Erythroblast (primary cell): ENCODE data around the gene MTNR1A.

ENCODE experiments used
- DNase-seq, 2 experiments: peaks; one replicate each; lab custom pipeline; 2025; lab: John Stamatoyannopoulos, UW
- GATA1 ChIP-seq: IDR thresholded peaks from 2 replicates; pipeline ENCODE4 v1.6.1; 2011; ENCODE audit warnings: low read depth, mild to moderate bottlenecking, control low read depth, low read length, moderate library complexity
- POLR2A ChIP-seq: IDR thresholded peaks from 2 replicates; pipeline ENCODE4 v1.6.1; 2011; ENCODE audit warnings: mild to moderate bottlenecking, low read length

Gene MTNR1A

DNA sequence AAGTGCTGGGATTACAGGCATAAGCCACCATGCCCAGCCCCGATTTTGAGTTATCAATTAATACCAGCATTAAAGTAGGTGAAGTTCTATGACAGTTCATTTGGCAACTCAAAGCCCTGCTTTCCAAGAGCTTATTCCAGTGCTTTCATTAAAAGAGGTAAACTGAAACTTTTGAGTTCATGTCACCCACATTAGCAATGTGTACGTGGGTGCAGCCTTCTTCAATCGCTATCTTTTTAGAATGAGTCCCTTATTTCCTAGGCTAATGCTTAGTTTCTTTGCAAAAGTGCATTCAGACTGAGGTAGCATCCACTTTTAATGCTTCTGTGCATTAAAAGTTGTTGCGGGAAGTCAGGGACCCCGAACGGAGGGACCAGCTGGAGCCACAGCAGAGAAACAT, 26.1 kb upstream of the MTNR1A start:
- no peak for DNase-seq
- TF ChIP-seq POLR2A: no peak
- TF ChIP-seq GATA1: no peak

DNA sequence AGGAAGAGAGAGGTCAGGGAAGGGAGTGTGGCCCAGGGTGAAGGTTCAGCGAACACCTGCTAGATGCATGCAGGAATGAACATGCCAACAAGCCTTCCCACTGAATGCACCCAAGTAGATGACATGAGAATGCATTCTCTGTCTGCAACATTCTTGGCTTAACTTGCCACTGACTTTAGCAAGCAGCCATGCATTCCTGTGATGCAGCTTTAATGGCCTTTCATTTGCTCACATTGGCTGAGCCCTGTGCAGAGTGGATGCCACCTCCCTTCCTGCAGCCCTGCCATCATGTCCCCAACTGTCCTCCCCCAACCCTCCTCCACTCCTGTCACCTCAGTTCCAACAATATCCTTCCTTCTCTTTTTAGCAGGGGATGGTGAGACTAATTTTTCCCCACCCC, 25.3 kb upstream of the MTNR1A start:
- TF ChIP-seq GATA1: no peak
- no peak for TF ChIP-seq POLR2A
- DNase-seq: no peak

DNA sequence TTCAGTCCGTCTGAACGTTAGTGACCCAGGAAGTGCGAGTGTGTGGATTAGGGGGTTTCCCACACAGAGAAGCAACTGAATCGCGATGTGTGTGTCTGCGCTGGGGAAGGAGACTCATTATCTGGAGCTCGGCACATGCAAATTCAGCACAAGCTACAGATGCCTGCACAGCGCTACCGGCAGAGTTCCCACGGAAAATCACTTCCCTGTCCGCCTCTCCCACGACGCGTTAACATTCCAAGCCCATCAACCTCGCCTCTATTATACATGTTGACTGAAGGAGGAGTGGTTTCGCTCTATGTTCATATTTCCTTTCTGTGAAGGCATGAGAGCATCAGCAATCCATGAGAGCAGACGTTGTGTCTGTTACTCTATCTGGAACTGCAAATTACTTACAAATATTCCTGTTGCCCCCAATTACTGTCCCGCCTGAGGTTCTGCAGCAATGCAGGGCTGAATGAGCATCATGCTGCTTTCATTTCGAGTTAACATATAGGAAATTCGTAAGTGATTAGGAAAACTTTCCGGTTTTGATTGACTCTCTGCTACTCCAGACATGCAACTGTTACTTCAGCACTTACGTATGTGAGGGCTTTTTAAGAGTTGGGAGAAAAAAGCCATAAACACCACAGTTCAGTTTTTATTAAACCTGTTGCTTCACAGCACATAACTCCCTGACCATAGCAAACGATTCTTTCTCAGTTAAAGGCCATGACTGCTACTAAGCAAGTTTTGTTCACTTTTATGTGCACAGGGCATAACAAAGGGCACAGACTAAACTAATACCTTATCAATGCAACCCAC, 15.0 kb upstream of the MTNR1A start:
- DNase-seq: no peak
- TF ChIP-seq POLR2A (no peak), GATA1 (no peak)

DNA sequence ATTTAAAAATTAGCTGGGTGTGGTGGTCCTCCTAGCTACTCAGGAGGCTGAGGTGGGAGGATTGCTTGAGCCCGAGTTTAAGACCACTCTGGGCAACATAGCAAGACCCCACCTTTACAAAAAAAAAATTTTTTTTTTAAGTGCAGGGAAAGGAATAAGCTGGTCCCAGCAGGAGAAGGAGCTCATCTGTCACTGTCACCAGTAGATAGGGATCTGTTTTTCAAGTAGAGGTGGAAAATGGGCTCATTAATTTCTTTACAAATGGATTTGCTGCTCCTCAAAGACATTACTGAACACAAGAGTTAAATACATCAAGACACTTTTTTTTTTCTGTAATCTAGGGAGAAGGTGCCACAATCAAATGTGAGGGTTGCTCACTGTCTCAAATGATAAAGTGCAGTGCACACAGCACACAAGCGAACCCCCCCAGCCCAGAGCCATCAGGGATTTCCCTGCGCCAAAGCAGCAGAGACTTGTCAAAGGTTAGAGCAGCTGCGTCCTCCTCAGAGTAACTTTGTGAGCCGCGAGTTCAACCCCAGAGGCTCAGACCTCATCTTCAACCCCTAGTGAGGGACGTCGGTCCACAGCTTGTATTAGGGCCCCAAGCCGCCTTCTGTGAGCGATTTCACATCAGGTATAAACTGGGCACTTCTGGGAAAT, 14.3 kb upstream of the MTNR1A start:
- TF ChIP-seq GATA1: no peak
- no peak for TF ChIP-seq POLR2A
- no peak for DNase-seq

DNA sequence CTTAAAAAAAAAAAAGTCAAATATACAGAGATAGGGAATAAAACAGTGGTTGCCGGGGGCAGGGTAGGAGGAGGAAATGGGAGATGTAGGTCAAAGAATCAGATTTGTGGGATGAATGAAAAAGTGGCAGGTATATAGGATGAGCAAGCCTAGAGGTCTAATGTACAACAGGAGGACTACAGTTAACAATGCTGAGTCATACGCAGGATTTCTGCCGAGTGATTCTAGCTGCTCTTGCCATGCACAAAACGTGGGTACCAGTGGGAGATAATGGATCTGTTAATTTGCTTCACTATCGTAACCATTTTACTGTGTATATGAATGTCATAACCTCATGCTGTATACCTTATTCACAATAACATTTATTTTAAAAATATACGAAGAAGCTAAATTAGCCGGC, 10.7 kb upstream of the MTNR1A start:
- DNase-seq: no peak
- TF ChIP-seq GATA1 (no peak), POLR2A (no peak)

DNA sequence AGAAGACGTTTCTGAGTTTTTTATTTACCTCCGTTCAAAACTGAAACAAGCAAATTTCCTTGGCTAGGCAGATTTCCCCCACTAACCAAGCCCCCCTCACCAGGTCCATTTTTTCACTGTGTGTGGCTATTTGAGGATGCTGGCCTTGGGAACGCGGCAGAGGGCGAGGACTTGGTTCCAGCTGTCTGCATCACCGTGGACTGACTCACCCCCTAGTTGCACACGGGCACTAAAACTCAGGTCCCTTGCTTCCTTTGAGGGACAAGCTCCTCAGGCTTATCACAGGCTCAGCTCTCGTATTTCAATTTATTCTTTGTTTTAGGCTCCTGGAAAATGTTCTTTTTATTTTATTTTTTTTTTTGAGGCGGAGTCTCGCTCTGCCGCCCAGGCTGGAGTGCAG, 8.4 kb upstream of the MTNR1A start:
- TF ChIP-seq POLR2A: no peak
- TF ChIP-seq GATA1: no peak
- no peak for DNase-seq

DNA sequence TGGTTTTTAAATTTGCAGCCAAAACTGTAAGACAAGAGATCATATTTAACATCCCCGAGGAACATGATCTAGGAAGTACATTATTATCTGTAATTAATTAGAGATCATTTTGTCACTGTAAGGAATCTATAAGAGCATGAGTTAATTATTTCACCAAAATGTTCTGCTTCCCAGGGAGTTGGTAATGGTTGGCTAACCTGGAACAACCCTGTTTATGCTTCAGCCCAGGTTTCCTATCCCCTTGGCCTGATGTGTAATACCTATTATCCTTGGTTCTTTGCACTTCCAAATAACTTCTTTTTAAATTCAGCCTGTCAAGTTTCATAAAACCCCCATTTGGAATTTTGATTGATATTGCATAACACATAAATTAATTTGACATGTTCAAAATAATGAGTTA, 6.4 kb upstream of the MTNR1A start:
- no peak for TF ChIP-seq POLR2A
- no peak for TF ChIP-seq GATA1
- no peak for DNase-seq

DNA sequence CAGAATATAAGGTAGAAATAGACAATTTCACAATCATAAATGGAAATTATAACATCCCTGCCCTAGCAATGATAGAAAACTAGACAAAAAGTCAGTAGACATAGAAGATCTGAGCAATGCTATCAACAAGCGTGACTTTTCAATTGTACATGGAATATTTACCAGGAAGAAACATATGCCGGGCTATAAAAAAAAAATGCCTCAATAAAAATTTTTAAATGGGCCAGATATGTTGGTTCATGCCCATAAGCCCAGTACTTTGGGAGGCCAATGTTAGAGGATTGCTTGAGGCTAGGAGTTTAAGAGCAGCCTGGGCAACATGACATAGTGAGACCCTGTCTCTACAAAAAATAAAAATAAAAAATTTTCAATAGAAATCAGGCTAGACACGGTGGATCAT, 5.3 kb upstream of the MTNR1A start:
- no peak for DNase-seq
- TF ChIP-seq GATA1 (no peak), POLR2A (no peak)

DNA sequence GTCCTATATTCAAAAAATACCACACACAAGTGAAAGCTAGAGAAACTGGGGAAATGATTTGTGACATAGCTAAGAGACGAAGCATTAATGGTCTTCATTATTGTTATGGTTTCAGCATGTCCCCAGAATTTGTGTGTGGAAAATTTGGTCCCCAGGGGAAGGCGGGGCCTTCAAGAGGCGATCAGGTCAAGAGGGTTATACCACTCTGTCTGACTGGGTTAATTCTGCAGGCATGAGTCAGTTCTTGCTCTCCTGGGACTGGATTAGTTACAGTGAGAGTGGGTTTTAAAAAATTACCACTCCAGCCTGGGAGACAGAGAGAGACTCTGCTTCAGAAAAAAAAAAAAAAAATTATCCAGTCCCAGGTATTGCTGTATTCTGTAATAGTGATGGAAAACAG, 2.1 kb upstream of the MTNR1A start:
- no peak for TF ChIP-seq POLR2A
- TF ChIP-seq GATA1: no peak
- DNase-seq: no peak

DNA sequence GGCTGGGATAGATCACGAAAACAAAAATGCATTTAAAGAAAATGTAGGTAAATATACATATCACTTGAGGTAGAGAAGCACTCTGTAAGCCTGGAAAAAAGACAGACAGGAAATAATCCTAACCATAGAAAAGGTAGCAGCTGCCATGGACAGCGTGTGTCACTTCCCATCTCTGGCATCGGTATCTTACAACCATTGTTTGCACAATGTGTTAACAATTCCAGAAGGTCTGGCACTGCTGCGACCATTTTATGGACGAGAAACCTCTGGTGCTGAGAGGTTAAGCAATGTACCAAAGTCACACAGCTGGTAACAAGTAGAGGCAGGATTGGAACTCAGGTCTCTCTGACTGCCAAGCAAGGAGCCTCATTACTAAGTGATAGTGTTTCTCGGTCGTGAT, 1.7 kb upstream of the MTNR1A start:
- no peak for DNase-seq
- TF ChIP-seq POLR2A (no peak), GATA1 (no peak)

DNA sequence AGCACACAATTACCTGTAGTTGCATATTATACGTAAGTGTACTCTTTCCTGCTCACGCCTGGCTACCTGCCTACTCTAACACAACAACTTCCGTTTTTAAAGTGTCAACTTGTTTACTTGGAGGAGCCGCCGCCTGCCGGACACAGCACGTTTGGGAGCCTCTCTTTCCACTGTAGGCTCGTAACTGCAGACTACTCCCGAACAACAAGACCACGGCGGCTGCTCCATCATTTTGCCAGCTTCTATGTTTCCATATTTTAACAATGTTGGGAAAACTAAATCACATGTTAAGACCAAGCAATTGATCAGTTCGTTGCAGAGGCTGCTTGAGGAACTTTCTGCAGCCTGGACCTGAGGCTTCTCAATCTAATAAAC, 841 bp downstream of the MTNR1A start:
- TF ChIP-seq GATA1: no peak
- TF ChIP-seq POLR2A: no peak
- DNase-seq: no peak

DNA sequence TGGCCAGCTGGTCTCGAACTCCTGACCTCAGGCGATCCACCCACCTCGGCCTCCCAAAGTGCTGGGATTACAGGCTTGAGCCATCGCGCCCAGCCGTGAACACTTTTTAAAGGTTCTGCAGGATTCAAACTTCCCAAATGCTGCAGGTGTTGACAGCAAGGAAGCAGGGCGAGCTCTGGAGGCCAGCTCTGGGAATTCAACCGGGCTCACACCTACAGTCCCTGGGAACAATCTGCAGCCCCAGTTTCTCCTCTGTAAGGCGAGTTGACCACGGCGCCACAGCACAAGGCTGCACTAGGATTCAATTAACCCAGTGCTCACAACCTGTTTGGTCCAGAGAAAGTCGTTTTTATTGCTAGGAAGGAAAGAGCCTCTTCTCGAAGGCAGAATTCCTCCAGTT, 1.6 kb downstream of the MTNR1A start:
- DNase-seq: no peak
- TF ChIP-seq GATA1: no peak

DNA sequence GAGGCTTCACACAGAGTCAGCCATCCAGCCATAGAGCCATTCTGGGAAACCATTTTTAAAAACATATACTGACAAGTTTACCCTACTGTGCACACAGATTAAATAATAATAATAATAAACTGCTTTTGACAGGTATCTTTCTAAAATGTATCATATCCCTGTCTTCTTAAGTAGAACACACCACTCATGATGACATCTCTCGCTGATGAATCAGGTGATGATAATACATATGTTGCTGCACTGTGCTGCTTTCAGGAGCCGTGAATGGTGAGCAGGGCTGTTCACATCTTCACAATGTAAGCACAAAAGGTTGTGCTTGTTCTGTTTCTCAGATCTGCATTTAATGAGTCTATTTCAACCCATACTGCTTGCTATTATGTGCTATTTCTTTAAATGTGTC, 3.5 kb downstream of the MTNR1A start:
- DNase-seq: no peak
- TF ChIP-seq POLR2A: no peak
- TF ChIP-seq GATA1: no peak

DNA sequence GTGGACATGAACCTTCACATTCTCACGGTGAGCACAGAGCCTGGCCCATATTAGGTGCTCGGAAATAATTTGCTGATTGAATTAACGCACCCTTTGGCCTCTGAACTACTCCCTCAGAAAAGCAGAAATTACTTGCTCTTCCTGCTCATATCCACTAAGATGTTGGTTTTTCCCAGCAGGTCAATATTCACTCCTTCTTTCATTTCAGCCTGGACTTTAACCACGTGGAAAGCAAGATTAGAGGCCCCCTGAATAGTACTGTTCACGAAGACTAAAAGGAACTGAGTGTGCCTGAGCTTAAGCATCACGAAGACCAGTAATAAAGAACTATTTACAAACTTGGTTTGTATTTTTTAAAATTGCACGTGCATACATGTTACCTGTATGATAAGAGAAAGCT, 9.9 kb downstream of the MTNR1A start:
- TF ChIP-seq POLR2A (no peak), GATA1 (no peak)

DNA sequence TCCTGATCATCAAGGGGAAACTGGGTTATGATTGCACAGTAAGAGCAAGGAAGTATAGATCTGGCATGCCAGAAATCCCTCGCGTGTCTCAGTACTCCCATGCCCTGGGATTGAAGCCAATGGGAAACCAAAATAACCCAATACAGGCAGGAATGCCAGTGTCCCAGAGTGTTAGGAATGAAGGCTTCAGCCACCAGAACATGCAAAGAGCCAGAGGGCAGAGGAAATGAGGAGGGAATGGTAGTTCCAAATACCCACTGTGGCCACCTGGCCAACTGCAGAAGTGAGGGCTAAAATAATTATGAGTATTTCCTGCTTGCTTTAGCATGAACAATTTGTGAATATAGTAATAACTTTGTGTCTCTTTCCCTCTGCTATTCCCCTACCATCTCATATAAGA, 12.2 kb downstream of the MTNR1A start:
- DNase-seq: no peak
- TF ChIP-seq POLR2A: no peak
- TF ChIP-seq GATA1: no peak

More for the DNA sequence above, 9.9 kb downstream of the MTNR1A start:
- DNase-seq: no peak
